HG02759 (cell line): ENCODE measurements around the gene HTRA1.

Experiments used
- ATAC-seq: cut with Tn5 transposase; IDR thresholded peaks from one replicate; pipeline ENCODE4 v1.9.1; 2021; ENCODE audit warnings: mild to moderate bottlenecking, moderate library complexity; ENCODE audit not compliant: unreplicated experiment

Gene HTRA1

GRCh38 chr10:122471531-122472177 is 10.3 kb downstream of the HTRA1 start:
- no peak for ATAC-seq

- no peak for ATAC-seq
These were observed 11.8 kb downstream of the HTRA1 start for GRCh38 chr10:122473116-122473515.

- no peak for ATAC-seq
These were observed 12.9 kb downstream of the HTRA1 start for GRCh38 chr10:122474131-122474818.

- no peak for ATAC-seq
These were observed 13.7 kb downstream of the HTRA1 start for GRCh38 chr10:122475100-122475499.

DNA sequence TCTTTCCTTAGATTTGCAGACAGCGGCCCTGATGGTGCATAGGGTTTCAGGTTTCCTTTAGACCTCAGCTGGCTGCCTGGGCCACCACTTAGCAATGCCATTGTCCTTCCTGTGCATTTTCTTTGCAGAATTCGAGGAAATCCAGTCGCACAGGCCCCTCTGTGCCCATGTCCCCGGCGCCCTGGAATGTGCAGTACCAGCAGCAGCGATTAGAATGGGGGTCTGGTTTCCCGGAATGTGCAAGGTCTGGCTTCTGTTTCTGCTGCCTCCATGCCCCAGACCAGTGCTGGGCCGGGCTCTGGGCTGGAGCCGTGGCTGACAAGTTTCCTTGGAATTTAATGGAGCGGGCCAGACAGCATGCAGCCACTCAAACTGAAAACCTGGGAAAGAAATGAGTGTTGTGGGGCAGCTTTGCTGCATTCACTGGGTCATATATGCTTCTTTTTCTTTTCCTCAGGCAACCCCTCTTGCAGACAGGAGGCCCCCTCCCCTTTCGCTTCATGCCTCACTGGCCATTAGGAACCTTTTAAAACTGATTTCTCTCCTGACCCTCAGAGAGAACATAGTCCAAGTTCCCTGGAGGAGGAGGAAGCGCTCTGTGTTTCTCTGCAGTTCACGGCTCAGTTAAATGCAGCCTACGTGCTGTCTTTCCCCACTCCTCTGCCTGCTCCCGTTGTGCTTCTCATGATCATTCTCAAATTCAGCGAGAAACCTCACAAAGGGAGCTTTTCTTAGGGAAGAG is 14.4 kb downstream of the HTRA1 start:
- no peak for ATAC-seq

DNA sequence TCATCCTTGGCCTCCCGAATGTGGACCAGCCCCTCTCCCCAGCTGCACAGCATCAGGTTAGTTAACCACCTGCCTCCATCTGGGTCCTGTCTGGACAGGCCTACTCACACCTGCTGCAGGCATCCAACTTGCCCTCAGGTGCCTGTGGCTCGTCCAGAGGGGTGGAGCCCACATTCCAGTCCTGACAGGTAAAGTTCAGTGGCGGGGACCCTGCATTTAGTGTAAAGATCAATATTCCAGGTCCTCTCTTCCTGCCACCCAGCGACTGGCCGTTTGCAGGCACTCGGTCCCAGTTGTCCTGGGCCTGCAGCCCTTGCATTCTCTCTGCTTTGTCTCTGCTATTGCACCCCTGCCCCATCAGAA is 15.0 kb downstream of the HTRA1 start:
- ATAC-seq: no peak

DNA sequence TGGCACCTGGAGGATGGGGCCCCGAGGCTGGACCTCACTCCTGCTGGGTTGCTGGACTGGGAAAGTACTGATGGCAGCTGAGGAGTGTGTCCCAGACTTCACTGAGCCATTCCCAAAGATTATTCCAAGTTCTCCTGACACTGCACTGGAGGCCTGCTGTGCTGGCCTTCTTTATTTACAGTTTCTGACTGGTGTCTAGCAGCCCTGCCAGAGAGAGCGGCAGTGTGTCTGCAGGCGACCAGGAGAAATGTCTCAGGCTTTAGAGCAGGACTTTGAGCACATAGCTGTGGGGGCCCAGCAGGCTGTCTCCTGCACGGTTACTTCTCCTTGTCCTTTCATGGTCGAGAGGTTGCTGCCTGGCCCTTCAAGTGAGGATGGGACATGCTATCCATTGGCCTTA is 16.1 kb downstream of the HTRA1 start:
- ATAC-seq: no peak

GRCh38 chr10:122478971-122479370 is 17.6 kb downstream of the HTRA1 start:
- ATAC-seq: no peak

- ATAC-seq: no peak
These were observed 18.9 kb downstream of the HTRA1 start for GRCh38 chr10:122480146-122480833.

DNA sequence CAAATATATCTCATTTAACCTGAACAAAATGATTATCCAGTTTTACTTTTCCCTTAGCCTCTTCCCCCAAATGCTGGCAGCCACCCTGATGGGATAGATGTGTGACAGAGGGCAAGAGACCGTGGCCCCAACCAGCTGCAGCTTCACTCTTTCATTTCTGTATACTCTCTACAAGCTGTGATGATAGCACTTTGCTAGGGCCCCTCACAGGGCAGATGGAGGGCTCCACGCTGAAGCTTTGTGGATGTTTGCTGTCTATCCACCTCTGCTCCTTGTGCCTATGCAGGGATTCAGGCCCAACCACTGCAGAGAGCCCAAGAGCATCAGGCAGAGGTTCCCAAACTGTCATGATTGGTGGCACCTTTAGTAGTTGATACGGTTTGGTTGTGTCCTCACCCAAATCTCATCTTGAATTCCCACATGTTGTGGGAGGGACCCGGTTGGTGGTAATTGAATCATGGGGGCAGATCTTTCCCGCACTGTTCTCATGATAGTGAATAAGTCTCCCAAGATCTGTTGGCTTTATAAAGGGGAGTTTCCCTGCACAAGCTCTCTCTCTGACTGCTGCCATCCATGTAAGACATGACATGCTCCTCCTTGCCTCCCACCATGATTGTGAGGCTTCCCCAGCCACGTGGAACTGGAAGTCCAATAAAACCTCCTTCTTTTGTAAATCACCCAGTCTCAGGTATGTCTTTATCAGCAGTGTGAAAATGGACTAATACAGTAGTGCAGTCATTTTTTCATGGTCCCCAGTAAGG is 20.1 kb downstream of the HTRA1 start:
- ATAC-seq: no peak

DNA sequence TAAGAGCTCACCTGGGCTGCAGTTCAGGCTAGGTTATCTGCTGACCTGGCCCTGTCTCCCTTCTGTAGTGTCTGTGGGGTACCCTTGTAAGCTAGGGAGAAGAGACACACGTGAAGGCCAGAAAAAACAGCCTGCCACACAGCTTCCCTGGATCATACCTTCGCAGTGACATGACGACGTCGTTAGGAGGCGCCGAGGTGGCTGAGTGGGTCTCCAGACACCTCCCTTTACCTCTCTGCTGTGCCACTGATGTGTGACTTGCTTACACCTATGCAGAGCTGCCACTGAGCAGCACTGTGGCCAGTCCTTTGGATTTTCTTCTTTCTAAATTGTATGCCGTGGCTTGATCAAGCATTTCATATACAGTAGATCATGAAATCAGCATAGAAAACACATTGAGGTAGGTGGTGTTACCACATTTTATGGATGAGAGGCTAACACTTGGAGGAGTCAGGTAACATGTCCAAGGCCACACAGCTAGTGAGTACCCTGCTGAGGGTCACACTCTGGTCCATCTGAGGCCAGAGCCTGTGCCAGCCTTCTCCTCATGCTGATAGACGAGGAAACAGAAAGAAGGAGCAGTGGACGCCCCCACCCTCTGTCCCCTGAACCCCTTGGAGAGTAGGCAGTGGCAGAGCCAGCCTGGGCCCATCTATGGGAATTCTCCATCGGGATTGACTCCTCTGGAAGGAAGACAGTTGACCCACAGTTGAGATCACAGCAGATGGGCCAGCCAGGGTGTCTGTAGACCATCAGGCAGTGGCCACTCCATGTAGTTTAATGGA is 23.1 kb downstream of the HTRA1 start:
- ATAC-seq: no peak

DNA sequence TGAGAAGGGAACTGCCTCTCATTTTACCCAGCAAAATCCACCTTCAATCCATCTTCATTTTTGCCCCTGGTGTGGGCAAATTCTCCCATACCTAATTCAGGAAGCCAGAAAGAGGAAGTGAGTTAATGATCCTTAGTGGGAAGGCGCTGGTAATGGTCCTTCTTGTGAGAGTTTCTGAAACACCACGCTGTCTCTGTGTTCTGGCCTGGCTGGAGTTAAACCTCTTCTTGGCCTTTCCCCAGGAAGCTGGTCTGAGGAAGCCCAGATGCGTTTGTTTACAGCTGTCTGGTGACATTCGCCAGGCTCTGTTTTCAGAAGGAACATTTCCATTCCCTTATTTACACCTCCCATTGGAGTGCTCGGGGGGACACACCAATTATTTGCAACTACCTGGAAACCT is 24.3 kb downstream of the HTRA1 start:
- ATAC-seq: no peak

DNA sequence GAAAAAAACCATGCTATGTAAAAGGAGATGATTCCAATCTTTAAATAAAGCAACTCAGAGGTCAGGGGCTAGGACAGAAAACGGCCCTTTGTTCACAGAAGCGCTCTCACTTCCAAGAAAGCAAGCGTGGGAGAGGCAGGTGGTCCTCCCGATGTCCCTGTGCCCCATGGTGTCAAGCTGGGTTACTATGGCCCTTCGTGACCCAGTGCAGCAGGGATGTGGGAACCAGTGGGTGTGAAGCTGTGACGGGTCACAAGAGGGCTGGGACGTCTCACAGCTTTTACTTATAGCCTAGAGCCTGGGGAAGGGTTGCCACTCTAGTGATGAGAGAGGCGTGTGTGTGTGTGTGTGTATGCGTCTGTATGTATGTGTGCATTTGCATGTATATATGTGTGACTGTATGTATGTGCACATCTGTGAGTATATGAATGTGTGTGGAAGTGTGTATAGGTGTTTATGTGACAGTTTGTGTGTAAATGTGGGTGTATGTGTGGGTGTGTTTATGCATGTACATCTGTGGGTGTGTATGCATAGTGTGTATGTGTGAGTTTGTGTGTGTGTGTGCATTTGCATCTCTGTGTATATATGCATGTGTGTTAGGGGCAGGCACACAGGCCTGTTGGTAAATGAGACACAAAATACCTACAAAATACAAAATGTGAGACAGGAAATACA is 25.2 kb downstream of the HTRA1 start:
- ATAC-seq: no peak

GRCh38 chr10:122487174-122487765 is 25.9 kb downstream of the HTRA1 start:
- ATAC-seq: no peak

DNA sequence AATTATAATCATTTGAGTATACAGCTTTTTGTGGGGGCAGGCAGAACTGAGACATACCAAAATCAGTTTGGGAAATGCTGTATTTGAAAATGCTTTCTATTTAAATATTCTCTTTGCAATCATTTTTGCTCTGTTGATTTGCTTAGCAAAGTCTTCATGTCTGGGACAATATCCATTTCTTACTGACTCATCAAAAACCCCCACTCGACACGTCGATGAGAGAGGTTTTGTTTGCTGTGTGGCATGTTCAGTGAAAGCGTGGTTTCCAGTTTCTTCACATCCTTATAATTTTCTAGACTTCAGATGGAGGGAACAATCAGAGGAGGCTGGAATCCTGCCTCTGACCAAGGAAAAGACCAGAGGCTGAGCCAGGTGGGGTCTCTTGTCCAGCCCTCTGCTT is 28.9 kb downstream of the HTRA1 start:
- no peak for ATAC-seq

DNA sequence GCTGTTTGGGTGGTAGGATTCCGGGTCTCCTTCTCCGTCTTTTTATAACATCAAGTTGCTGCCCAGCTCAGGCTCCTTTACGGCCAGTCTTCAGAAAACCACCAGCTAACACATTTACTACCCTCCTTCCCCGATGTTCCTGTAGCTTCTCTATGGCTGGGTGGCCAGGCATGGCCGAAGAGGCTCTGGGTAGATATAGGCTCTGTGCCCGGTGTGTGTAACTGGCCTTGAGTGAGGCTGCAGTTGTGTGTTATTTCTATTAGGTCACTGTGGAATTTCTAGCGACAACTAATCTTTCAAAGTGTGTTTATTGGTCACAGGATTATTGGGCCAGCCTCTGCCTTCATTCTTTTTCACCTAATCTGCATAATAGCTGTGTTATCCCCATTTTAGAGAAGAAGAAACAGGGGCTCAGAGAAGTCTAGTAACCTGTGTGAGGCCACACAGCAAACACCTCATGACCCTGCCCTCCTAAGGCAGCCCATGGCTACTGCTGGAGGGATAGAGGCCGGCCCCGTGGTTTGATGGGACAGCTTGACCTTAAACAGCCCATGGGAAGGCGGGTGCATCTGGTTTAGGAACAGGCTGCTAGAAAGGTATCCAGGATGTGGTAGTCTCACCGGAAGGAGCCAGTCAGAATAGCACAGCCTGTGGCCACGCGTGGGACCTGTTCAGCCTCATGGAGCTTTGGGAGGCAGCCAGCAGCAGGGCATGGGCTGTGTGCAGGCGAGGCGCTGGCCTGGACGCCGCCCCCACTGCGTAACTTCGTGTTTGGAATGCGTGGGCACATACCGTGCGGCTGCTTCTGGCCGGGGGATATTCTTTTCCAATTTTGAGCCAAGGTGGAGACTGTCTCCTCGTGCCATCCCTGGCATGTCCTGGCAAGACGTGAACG is 29.7 kb downstream of the HTRA1 start:
- no peak for ATAC-seq

DNA sequence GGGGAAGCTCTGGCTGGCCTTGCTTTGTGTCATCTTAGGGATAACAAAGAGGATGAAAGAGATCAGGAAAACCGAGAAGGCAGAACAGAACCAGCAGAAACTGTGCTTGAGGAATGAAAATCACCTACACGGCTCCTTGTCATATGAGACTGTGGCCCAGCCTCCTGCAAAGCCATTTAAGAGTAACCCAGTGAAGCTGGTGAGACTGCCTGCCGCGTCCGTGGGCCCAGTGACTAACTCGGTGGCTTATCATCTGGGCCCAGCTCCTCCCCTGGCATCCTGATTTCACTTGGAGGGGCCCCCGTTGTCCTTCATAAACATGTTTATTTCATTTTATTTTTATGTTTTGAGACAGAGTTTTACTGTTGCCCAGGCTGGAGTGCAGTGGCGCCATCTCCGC is 30.7 kb downstream of the HTRA1 start:
- ATAC-seq: no peak

DNA sequence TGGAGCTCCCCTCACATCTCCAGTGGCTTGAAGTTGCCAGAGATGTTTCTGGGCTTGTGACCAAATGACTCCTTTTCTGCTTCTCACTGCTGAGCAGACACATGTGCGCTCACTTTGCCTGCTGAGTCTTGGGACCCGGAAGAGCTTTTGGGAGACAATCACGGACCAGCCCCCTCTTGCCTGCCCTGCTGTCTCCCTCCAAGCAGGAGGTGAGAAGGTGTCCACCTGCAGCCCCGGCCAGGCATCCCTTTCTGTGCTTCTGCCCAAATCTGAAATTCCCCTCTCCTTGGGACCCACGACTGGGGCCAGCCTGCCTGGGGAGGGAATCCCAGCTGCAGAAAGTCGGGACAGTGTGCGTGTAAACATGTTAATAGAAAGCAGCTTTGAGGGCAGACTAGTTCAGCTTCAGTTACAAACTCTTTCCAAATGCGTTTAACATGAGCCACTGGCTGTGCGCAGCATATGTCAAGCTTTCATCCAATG is 31.7 kb downstream of the HTRA1 start:
- ATAC-seq: no peak
